NCI-H128 (cell line): Measurements from ENCODE around the gene NFKBIZ.
"Not testable (repeated sequence)": the region's sequence is repeated elsewhere in the genome, so short reads cannot be mapped to it uniquely, and the experiment has no call there.

ENCODE experiments used
- DNase-seq: peaks from one replicate; lab custom pipeline; 2025; ENCODE audit not compliant: unreplicated experiment; lab: John Stamatoyannopoulos, UW

Gene NFKBIZ

DNA sequence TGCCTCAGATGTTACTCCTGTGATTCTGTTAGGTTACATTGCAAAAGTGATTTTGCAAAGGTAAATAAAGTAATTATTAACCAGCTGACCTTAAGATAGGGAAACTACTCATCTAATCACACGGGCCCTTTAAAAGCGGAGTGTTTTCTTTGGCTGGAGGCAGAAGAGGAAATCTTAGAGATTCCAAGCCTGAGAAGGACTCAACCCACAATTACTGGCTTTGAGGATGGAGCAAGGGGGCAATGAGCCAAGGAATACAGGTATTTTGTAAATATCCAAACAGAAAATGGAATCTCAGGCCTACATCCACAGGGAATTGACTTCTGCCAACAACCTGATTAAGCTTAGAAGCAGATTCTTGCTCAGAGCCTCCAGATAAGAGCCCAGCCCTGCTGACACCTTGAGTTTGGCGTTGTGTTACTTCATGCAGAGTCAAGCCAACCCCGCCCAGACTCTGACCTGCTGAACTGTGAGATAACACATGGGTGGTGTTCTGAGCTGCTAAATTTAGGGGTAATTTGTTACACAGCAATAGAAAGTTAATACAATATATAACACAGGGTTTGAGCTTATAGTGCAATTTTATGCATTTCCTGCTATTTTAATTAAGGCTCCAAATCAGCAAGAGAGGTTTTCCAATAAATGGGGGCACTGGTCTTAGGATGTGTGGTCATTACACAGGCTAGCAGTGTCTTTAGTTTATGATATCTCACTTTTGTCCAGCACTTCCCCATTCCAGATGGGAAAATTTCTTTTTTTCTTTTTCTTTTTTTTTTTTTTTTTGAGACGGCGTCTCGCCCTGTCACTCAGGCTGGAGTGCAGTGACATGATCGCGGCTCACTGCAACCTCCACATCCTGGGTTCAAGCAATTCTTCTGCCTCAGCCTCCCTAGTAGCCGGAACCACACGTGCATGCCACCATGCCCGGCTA is 19.5 kb downstream of the NFKBIZ start:
- DNase-seq: no peak

DNA sequence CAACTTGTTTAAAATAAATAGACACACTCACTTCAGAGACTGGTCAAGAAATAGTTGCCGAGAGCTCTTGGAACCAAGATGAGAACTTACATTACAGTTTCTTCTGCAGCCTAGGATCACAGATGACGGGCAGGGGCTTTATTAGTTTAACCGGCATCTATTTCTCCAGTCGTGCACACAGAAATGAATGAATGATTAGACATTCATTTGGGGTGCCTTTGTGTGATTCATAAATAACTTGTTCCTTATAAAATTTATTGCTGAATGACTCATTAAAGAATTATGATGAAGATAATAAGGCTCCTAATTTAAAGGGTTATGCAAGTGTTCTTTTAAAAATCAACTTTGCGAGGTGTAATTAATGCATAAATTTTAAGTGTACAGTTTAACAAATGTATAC is 20.8 kb downstream of the NFKBIZ start:
- no peak for DNase-seq

DNA sequence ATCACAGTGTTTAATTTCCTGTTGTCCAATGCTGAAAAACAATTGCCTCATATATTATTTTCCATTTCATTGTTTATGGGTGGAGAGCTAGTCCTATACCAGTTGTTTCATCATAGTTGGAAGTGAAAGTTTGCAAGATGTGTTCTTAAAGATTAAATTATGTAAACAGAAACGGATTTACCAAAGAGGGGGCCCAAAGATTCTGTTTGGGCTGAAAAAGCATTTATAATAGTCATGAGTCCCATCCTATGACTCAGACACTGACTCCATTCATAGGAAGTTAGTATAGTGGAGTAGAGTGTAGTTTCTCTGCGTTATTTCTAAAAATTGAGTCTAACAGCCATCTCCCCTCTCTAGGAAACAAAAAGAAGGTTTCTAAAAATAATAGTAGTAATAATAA is 24.3 kb downstream of the NFKBIZ start:
- no peak for DNase-seq

DNA sequence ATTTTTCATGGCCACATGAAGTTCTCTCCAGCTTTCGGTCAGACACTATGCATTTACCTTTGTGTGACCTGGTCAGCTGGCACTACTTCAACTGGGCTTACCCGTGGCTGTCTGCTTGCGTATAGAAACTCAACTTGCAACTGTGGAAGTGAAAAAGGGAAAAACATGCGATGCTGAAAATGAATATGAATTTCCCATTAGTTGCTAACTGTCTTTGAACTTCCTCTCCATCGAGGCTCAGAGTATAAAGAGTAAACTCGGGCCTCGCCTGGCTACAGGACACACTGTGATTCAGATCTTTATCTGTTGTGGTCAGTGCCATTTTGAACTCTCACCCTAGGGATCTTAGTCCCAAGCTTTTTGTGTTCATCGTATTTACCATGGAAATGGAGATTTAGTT is 26.8 kb downstream of the NFKBIZ start:
- DNase-seq: no peak

DNA sequence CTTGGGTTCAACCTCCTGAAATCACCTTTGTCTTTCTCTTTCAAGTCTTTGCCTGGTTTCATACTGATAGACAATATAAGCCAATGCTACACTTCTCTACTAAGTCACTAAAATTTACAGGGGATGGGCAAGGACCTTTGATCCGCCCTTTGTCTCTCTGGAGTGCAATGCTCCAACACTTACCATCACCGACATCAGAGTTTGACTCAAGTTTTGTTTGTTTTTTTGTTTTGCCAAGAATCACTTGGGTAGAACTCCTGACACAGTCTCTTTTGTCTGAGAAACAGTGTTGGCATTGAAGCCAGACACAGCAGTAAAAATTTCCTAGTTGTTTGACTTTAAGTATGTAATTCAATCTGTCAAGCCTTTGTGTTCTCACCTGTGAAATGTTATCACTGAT is 29.3 kb downstream of the NFKBIZ start:
- DNase-seq: no peak

DNA sequence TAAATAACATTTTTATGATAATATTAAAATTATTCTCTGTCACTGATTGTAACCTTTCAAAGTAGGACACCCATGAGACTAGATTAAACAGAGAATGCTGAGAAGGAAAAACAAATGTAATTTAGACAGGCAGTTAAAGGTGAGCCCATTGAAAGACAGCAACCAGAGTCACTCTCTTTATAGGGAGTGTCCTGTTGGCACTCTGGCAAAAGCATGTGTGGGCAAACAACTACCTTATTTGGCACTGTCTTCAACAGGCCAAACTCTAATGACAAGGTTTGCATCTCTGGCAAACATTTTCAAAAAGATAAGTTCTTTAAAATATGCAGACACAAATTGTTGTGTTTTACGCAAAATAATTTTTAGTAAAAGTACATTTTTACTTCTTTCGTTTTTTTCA is 29.8 kb downstream of the NFKBIZ start:
- DNase-seq: no peak

DNA sequence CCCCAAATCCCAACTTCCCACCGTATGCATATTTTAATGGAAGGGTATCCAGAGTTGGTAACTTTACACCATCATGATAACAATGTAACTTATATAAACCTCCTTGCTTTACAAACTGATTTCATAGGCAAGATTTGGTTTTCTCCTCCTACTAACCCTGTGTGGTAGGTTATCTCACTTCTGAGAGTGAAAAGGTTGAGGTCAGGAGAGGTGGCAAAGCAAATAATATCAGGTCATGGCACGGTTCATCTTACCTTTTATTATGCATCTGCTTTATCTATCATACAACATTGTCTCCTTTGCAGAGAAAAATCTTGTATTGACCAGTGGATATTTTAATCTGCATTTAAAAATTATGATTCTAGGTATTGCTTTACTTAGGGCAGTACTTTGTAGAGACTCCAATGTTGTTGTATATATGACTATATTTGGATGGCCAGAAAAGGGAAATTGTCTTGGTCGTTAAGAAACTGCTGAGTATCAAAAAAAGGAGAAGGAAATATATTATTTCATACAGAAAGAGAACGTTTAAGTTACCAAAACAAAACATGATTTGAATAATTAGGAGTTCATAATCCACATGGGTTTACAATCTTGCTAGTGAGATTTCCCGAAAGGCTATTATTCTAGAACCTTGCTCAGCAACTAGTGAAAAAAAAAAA is 30.4 kb downstream of the NFKBIZ start:
- no peak for DNase-seq

DNA sequence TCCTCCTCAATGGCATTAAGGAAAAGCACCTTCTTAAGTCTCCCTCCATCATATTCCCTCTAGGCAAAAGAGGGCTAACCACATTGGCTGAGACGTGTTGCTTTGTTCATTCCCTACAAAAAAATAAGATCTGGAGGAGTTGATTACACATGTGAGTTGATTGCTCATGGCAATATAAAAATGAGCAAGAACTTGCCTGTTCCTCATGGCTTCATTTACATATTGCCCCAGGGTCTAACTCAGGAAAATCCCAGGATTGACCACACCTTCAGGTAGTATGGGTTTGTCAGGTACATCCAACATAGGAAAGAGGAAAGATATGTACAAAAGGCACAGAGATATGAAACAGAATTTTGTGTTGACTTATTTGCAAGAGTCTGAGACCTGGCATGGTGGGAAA is 35.5 kb downstream of the NFKBIZ start:
- no peak for DNase-seq

DNA sequence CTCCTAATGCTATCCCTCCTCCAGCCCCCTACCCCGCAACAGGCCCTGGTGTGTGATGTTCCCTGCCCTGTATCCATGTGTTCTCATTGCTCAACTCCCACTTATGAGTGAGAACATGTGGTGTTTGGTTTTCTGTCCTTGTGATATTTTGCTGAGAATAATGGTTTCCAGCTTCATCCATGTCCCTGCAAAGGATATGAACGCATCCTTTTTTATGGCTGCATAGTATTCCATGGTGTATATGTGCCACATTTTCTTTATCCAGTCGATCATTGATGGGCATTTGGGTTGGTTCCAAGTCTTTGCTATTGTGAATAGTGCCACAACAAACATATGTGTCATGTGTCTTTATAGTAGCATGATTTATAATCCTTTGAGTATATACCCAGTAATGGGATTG is 36.3 kb downstream of the NFKBIZ start:
- DNase-seq: not testable (repeated sequence)

DNA sequence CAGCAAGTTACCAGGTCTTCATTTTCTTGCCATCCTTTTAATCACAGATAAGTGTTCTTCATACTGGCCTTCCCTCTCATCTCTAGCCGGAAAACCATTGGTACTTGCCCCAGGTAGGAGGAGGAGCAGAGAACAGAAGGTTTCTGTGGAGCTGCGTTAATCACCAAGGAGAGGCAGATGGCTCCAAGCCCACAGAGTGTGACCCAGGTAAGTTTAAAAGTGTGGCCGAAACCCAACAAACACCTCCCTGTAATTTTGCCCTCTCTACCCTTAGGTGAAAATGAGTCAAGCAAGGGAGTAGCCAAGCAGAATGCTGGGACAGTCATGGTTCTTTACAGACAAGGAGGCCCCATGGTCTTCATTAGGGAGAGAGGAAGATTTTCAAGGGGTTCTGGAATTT is 37.3 kb downstream of the NFKBIZ start:
- no peak for DNase-seq

DNA sequence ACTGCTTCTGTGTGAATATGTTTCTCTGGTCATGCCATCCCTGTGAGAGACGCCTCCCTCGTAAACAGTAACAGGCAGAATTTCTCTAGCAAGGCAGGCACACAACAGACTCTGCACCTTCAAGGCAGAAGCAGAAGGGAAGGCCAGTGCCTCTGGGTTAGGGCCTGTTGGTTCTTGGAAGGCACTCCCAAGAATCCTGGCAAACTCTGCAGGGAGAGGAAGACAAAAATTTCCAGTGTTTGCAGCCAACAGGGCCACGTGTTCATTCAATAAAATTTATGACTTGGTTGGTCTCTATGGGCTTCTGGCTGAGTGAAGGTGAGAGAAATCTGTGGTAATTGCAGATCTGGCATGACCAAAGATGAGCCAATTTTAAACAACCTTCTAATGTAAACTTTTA is 39.3 kb downstream of the NFKBIZ start:
- DNase-seq: no peak

DNA sequence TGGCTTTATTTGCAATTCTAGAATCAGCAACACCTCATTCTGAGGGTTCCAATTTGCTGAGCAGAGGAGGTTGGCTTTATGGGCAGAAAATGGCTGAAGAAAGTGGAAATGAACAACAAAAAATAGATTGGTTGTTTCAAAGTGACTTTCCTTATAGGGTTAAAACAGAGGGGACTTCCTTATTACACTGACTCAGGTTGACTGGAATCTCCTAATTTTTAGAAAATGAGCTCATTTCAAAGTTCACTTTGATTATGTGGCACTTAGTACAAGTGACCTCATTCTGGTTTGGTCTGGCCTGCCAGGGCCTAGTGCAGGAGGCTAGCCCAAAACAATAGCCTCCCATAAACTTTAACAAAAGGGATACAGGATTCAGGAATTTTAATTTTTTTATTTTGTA is 41.4 kb downstream of the NFKBIZ start:
- no peak for DNase-seq

DNA sequence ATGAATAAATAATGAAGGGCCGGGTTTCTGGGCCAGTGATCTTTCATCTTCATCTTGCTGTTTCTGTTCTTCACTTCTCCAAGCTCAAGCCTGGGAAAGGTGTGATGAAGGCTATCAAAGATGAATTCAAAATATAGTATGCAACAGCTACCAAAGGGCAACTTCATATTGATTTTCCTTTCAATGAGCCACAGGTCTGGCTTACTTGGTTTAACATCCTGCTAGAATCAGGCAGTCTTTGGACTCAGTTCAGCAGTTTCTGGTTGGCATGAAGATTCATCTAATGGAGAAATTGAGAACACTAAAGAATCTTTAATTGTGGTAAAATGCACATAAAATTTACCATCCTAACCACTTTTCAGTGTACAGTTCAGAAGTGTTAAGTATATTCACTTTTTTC is 43.3 kb downstream of the NFKBIZ start:
- no peak for DNase-seq

DNA sequence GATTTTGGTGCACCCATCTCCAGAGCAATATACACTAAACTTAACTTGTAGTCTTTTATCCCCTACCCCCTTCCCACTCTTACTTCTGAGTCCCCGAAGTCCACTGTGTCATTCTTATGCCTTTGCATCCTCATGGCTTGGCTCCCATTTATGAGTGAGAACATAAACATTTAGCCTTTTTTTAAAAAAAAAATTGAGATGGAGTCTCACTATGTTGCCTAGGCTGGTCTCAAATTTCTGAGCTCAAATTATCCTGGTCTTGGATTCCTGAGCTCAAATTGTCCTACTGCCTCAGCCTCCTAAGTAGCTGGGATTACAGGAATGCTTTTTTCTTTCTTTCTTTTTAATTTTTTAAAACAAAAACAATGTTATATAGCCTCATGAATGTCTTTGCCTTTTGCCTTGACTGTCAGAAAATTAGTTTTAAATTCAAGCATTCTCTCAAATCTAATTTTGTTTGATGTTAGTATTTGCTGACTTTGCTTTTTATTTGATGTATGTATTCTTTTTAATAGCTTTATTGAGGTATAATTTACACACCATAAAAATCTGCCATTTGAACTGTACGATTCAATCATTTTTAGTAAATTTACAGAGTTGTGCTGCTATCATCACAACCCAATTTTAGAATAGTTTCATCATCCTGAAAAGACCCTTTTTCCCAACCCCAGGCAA is 46.9 kb downstream of the NFKBIZ start:
- DNase-seq: no peak

DNA sequence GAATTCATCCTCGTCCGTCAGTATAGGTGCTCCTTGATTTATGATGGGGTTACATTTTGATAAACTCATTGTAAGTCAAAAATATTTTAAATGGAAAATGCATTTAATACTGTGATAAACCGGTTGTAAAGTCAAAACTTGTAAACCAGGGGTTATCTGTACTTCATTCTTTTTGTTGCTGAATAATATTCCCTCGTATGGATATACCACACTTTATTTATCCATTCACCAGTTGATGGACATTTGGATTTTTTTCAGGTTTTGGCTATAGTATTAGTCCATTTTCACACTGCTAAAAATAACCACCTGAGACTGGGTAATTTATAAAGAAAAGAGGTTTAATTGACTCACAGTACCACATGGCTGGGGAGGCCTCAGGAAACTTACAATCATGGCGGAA is 47.7 kb downstream of the NFKBIZ start:
- DNase-seq: no peak

DNA sequence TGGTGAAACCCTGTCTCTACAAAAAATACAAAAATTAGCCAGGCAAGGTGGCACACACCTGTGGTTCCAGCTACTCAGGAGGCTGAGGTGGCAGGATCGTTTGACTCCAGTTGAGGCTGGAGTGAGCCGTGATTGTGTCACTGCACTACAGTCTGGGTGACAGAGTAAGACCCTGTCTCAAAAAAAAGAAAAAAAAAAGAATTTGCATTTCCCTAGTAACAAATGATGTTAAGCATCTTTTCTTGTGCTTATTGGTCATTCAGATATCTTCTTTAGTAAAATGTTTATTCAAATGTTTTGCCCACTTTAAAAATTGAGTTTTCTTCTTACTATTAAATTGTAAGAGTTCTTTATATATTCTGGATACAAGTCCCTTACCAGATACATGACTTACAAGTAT is 48.7 kb downstream of the NFKBIZ start:
- no peak for DNase-seq

DNA sequence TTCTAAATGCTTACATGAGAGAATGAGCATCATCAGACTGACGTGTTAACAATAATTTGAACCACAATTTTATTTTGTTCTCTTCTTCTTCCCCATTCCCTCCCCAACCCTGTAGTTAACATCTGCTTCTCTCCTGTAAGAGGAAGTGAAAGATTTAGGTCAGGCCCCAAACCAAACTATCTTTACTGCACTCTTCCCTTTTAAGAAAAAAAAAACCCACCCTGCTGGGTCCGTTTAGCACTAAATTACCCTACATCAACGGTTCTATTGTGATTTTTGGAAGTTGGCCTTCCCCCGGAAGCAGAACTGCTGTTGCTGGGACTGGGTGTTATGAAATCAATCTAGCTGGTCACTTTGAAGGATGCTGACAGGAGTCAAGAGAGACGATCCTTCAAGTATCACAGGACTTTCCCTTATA is 49.4 kb downstream of the NFKBIZ start:
- DNase-seq: no peak

DNA sequence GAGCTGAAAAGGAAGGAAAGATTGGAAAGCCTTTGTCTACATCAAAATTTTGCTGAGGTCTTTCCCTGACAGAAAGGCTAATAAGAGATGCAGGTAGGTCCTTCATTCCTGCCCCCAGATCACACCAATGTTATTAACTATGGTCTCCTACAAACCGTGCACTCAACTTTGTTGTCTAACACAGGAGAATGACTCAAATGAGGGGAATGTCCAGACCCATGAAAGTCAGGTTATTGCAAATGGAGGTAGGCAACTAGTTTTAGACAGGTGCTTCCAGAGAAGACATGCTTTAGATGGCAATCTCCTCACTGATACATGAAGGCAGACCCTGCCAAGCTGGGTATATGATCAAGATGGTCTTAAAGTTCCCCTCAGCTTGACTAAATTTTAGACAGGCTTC is 51.0 kb downstream of the NFKBIZ start:
- no peak for DNase-seq

DNA sequence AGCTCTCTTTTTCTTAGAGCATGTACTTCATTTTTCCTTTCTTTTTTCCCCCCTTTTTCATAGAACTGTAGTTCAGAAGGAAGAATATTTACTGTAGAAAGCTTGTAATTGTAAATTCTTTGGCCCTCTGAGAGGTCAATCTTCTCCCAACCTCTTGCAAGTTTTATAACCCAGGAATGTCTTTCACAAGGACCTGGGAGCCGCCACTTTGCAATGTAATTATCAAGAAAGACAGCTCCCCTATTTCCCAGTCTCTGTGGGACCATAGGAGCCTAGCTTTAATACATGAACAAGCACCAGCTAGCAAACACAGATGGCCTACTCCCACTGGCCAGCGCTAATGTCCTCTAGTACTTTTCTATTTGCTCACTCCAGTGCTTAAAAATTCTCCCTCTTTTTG is 51.4 kb downstream of the NFKBIZ start:
- DNase-seq: no peak

DNA sequence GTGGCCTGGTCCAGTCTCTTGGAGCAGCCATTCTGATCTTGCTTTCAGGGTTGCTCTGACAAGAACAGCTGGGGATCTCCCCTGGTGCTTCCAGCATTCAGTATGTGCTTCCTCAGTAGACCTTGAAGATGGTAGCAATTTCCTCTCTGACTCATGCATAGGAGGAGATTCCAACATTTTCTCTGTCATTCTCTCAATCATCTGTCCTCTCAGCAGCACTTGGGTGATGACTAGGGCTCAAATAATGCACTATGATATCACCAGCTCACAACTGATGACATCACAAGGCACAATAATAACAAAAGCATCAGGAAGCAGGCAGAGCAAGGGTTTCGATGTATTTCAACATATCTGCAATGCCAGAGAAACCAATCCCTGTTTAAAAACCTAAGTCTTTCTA is 52.7 kb downstream of the NFKBIZ start:
- DNase-seq: no peak

DNA sequence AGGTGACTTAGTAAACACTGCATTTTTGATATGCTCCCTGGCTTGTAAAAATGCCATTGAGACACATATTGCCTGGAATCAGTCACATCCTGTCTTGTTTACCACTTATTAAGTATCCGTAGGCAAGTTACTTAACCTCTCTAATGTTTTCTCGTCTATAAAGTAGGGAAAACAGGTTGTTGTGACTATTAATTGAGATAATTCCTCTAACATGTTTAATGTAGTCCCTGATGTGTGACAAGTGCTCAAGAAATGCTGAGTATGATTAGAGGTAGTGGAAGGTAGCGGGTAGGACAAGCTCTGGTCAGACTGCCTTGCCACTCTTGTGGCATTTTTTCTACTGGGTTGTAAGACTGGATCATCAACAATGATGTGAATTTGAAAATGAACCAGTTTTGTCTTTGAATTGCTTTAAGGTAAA is 54.1 kb downstream of the NFKBIZ start:
- DNase-seq: no peak

DNA sequence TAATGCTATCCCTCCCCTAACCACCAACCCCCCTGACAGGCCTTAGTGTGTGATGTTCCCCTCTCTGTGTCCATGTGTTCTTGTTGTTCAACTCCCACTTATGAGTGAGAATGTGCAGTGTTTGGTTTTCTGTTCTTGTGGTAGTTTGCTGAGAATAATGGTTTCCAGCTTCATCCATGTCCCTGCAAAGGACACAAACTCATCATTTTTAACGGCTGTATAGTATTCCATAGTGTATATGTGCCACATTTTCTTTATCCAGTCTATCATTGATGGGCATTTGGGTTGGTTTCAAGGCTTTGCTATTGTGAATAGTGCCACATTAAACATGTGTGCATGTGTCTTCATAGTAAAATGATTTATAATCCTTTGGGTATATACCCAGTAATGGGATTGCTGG is 56.3 kb downstream of the NFKBIZ start:
- DNase-seq: not testable (repeated sequence)
